ENCODE results near the gene NCMAP.

The NCMAP gene

DNA sequence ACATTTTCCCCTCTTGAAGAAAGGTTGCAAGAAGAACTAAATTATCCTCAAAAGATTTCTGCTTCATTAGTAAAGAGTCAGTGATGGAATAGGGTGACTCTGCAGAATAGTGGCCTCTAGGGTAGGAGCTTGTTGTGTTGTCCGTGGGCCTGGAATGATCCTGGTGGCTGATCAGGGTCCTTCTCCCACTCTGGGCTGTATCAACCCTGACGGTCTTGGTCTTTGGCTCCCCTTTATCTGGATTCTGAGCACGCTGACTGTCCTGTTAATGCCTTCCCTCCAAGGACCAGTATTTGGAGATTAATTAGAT lies 50.4 kb downstream of the NCMAP start:
- H3K4me3 ChIP-seq (ENCODE audit: low read depth, low read length), result no peak overlapping the region

DNA sequence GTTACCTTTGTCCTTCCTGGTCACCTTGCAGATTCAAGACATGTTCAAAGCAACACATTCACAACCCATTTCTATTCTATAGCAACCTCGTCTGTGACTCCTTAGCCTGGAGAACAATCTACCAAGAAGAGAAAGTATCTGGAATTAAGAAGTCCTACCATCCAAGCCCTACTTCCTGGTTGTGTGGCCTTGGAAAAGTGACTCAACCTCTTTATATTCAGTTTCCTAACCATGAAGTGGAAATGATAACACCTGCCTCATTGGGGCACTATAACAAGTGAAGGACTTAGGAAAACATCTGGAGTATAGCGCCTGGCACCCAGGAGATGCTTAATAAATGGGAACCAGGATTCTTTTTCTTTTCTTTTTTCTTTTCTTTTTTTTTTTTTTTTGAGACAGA lies 50.7 kb downstream of the NCMAP start:
- TF ChIP-seq, protein P1, sequence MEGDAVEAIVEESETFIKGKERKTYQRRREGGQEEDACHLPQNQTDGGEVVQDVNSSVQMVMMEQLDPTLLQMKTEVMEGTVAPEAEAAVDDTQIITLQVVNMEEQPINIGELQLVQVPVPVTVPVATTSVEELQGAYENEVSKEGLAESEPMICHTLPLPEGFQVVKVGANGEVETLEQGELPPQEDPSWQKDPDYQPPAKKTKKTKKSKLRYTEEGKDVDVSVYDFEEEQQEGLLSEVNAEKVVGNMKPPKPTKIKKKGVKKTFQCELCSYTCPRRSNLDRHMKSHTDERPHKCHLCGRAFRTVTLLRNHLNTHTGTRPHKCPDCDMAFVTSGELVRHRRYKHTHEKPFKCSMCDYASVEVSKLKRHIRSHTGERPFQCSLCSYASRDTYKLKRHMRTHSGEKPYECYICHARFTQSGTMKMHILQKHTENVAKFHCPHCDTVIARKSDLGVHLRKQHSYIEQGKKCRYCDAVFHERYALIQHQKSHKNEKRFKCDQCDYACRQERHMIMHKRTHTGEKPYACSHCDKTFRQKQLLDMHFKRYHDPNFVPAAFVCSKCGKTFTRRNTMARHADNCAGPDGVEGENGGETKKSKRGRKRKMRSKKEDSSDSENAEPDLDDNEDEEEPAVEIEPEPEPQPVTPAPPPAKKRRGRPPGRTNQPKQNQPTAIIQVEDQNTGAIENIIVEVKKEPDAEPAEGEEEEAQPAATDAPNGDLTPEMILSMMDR (IDR thresholded peaks at IDR 0.05; ENCODE audit: low read depth, low read length), result no peak

More for the DNA sequence above, 50.4 kb downstream of the NCMAP start:
- TF ChIP-seq, protein P1 (IDR thresholded peaks at IDR 0.05; ENCODE audit: low read depth, low read length), result no peak

DNA sequence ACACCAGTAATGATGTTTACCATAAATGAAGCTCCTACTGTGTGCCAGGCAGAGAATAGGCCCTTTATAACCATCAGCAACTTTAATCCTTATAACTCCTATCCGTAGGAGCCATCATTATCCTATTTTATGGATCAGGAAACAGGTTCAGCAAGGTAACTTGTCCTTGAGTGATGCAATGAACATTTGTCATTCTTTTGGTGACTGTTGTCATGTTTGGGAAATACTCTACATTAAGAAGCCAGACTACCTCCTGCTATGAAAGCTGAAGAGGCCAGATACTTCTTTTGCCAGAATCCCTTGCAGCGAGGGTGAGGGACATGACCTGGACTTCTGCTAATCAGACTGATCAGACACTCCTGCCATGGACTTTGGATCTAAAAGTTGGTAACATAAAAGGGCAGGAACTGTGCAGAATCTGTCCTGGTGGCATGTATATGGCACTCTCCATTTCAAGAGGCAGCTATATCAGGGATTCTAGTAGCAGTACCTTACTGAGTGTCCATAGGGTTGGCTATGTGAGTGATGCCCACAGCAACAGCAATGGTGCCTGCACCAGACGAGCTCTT lies 54.1 kb downstream of the NCMAP start:
- TF ChIP-seq, protein P1 (IDR thresholded peaks at IDR 0.05; ENCODE audit: low read depth, low read length), result no peak
- no peak overlapping the region for H3K4me3 ChIP-seq (ENCODE audit: low read depth, low read length)

More for the DNA sequence above, 50.7 kb downstream of the NCMAP start:
- H3K4me3 ChIP-seq (ENCODE audit: low read depth, low read length), result no peak overlapping the region

DNA sequence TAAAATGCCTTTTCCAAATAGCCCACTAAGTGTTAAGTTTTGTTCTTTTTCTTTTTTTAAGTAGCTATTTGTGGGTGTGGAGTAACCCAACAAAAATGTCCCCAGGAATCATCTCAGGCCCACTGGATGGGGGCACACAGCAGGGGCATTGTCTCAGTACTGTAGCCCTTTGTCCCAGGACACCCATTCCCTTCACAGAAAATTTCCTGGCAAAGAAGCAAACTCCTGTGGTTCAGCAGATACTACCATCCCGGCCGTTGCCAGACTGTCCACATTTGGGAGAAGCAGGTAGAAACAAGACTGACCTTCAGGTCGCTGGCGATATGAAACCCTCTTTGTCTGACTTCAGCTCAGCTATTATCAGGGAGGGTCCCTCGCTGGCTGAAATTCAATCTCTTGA lies 63.5 kb downstream of the NCMAP start:
- H3K4me3 ChIP-seq (ENCODE audit: low read depth, low read length), result no peak overlapping the region
- TF ChIP-seq, protein P1 (IDR thresholded peaks at IDR 0.05; ENCODE audit: low read depth, low read length), result no peak

DNA sequence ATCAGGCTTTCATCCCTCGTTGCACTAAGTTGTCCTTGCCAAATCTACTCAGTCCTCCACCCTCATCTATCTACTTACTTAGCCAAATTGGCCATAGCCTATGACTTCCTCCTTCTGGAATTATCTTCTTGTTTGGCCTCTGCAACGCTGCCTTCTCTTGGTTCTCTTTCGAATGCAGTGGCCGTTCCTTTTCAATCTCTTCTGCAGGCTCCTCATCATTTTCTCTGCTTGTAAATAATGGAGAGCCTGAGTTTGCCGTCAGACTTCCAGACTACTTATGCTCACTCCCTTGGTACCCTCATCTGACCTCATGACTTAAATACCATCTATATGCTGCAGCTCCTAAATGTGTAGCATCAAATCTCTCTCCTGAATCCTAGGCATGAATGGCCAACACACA lies 64.8 kb downstream of the NCMAP start:
- TF ChIP-seq, protein P1 (IDR thresholded peaks at IDR 0.05; ENCODE audit: low read depth, low read length), result no peak
- H3K4me3 ChIP-seq (ENCODE audit: low read depth, low read length), result no peak overlapping the region

DNA sequence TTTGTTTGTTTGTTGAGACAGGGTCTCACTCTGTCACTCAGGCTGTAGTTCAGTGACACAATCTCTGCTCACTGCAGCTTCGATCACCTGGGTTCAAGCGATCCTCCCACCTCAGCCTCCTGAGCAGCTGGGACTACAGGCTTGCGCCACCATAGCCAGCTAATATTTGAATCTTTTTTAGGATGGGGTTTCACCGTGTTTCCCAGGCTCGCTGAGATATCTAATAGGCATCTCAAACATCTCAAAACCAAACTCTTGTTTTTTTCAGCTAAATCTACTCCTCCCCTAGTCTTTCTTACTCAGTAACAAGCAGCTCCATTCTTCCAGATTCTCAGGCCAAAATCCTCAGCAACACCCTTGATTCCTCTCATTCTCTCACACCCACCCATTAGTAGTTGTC lies 65.2 kb downstream of the NCMAP start:
- no peak overlapping the region for H3K4me3 ChIP-seq (ENCODE audit: low read depth, low read length)
- TF ChIP-seq, protein P1 (IDR thresholded peaks at IDR 0.05; ENCODE audit: low read depth, low read length), result no peak

DNA sequence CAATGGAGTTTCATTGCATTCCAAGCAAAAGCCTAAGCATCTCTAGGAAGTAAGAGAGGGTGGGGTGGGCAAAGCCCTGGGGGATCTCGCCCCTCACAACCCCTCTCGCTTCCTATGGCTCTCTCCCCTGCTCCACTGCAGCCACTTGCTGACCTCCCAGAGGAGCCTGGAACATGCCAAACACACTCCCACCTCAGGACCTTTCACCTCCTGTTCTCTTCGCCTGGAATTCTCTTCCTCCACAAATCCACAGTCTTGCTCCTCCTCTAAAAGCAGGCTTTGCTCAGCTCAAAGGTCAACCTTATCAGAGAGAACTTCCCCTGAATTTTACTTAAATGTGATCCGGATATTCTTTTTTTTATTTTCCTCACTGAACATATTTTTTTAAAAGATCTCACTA lies 66.3 kb downstream of the NCMAP start:
- H3K4me3 ChIP-seq (ENCODE audit: low read depth, low read length), result no peak overlapping the region
- TF ChIP-seq, protein P1 (IDR thresholded peaks at IDR 0.05; ENCODE audit: low read depth, low read length), result no peak
